GM19452 (cell line): Measurements from ENCODE around the gene ALG5.

ENCODE experiments used
- ATAC-seq: cut with Tn5 transposase; IDR thresholded peaks from one replicate; pipeline ENCODE4 v1.9.1; 2021; ENCODE audit not compliant: unreplicated experiment

The ALG5 gene

DNA sequence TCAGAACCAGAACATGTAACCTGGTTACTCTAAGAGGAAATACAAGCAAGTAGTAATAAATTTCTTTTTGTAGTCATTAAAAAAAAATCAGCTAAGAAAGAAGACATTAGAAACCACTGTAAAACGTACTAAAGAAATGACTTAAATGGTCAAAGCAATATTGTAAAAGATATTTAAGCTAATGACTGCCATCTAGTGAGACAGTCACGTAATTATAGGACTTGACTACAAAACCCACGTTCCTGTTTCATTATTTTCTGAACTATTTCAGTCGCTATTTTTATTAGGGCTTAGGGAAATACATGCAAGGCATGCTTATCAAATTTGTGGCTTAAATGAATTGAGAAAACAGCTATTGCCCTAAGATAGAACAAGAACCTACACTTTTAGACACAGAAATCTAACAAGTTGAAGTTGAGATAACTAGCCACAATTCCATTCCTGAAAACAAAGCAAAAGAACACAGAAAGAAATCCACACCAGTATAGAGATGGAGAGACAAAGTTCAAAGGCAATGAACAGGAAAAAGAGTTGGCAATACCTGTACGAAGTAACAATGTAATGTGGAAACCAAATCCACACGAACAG lies 17.9 kb downstream of the ALG5 start:
- no peak for ATAC-seq

DNA sequence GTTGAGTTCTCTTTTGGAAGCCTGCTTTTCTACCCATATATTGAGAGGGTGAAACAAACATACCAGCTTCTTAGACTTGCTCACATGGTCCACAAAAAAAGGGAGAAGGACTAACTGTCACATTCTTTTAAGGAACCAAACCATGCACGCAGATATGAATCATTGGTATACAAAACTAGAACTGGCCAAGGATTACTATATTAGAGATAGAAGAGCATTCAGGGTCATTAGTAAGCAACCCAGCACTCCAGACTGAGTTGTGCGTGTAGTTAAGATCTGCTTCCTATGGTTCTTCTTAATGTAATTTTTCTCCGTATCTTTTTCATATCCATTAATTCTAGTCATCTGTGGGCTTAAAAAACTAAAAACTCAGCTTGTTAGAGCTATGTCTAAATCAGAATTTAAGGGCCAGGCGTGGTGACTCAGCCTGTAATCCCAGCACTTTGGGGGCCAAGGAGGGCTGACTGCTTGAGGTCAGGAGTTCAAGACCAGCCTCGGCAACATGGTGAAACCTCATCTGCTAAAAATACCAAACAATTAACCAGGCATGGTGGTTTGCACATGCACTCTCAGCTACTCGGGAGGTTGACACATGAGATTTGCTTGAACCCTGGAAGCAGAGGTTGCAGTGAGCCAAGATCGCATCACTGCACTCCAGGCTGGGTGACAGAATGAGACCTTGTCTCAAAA lies 19.6 kb downstream of the ALG5 start:
- ATAC-seq, result no peak

DNA sequence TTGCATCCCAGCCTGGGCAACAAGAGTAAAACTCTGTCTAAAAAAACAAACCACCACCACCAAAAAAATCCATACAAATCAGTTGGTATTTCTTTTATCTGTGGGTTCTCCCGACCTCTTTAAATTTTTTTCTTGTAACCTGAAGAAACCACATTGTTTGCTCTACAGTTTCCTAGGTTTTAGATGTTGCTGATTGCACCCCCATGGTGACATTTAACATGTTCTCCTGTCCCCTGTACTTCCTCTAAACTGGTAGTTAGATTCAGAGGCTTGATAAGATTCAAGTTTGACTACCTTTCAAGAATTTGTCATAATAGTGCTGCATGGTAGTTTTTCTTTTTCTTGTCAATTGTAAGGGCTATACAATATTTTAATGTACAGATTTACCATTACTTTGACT lies 24.0 kb downstream of the ALG5 start:
- ATAC-seq, result no peak

DNA sequence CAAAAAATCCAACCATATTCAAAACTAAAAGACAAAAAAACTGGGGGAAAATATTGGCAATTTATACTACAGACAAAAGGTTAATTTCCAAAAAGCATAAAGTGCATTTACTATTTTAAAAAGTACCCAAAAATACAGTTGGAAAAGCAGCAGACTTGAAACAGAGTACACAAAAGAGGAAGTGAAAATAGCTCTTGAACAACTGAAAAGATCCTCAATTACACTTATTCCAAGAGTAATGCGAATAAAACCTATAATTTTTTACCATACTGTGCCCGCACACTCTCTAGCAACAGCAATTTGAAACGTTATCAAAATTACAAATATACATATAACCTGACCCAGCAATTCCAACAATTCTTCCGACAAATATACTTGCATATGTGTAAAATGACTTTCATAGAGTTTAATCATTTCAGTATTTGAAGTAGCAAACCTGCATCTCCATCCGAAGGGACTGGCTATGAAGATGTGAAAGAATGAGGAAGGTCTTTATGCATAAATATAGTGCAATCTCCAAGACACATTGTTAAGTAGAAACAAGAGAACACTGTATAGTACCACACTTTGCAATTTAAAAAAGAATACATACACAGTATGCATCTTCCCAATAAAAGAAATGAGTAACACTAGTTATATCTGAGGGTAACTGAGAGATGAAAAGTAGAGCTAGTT lies 25.4 kb downstream of the ALG5 start:
- ATAC-seq, result peak; percentile 73

DNA sequence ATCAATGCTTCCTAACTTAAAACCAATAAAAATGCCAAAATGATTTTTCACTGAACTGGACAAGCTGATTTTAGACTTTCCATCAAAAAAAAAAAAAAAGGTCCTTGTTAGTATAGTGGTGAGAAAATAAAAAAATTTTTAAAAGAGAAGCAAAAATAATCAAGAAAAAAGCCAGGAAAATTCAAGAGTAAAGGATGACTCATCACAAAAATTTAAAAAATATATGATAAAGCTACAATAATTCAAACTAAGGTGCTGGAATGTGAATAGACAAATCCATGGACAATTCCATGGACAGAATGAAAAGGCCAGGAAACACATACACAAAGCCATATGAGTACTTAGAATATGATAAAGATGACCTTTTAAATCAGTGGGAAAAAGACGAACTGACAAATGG lies 26.1 kb downstream of the ALG5 start:
- ATAC-seq, result no peak

DNA sequence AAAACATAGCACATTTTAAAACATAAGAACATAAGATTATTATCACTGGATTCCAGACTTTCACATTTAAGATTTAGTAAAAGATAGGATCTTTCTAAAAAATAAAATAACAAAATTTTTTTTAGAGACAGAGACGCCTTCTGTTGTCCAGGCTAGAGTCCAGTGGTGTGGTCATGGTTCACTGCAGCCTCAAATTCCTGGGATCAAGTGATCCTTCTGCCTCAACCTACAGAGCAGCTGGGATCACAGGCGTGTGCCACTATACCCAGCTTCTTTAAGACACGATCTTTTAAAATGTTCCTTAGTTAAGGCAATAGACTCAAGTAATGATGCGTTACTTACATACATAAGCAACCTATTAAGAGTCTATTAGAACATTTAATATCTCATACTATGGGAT lies 32.7 kb downstream of the ALG5 start:
- ATAC-seq, result no peak

DNA sequence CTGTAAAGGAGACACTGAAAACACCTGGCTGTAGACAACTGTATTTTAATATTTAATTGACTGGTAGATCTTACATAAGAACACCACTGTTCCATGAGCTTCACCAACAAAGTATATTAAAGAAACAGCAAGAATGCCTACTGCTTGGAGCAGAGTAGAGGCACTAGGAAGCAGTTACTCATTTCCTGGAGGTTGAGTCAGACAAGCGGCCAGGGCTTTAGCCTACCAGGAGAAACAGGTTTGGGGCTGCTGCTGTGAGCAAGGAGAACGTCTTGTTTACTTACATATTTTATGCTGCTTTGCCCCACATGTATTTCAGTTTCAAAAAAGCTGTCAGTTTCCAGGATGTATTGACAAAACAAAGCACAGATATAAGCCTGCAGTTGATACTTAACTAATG lies 33.4 kb downstream of the ALG5 start:
- no peak for ATAC-seq

DNA sequence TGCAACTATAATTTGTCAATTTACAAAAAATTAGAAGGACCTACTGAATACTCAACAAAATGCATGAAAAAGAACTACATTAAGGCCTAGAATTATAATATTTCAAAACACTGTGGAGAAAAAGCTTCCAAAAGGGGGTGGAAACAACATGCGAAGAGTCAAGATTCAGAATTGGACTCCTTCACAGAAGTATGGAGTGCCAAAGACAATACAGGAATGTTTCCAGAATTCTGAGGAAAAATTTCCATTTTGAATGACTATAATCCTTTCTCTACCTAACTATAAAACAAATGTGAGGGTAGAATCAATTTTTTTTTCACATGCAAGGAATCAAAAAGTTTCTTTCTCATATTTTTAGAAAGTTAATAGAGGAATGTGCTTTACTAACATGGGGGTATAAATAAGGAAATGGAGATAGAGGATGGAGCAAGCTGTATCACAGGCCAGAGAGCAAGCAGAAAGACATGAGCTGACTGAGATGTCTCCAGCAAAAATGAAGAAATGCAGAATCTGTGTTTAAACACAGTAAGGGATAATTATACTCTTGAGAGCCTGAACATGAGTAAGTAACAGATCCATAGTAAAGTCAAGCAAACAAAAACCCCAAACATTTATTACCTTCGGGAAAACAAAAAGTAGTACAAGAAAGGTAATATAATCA lies 39.6 kb downstream of the ALG5 start:
- no peak for ATAC-seq

DNA sequence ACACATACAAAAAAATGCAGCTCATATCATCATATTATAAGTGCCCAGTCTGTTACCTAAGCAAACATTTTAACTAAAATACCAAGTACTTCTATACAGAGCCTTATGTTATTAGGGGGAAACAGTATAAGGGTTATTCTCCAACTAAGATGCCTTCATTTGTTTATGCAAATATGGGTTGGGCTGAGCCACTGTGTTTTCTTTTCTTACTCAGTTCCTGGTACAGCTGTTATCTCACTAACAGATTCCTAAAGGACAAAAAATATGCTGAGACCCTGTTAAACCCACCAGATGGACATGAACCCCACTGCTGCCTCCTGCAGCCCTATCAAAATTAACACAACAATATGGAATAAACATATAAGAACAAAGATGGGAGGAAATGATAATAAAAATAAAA lies 44.6 kb downstream of the ALG5 start:
- no peak for ATAC-seq

DNA sequence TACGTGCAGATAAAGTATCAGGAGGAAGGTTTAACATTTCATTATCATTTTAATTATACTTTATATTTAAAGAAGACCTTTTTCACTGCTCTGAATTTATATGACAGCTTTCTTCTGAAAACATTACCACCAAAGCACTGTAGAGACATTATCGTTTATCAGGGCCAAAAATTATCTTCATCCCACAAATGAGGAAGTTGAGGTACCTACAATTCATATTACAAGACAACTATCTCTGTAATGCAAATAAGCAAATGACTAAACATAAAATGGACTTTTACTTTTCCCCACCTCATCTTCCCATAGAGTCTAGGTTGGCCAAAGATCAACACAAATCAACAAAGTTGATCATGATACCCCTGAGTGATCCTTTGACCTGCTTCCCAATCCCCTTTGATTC lies 48.2 kb downstream of the ALG5 start:
- no peak for ATAC-seq

DNA sequence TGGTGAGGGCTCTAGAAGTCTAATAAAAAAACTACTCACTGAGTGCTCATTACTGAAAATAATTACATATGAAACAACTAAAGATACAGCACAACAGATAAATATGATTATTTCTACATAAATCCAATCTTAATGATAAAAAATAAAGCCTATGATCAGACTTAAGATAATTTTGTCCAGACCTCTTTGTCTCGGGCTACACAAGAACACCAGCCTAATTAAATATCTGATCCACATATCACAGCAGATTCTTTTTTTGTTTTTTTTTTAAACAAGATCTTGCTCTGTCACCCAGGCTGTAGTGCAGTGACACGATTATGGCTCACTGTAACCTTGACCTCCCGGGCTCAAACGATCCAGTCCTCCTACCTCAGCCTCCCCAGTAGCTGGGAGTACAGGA lies 48.8 kb downstream of the ALG5 start:
- no peak for ATAC-seq

DNA sequence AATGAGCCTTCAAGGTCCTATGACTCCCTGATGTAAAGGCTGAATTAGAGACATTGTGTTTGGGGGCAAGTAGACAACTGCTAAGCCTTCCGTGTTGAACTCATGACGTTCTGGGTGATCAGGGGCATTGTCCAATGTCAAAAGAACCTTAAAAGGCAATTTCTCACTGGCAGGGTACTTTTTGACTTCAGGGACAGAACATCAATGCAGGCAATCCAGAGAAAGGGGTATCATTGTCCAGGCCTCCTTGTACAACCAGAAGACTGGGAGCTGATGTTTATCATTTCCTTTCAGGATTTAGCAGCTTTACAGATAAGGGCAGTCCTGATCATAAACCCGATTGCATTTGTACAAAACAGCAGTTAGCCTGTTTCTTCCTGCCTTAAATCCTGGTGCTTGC lies 54.1 kb downstream of the ALG5 start:
- no peak for ATAC-seq

DNA sequence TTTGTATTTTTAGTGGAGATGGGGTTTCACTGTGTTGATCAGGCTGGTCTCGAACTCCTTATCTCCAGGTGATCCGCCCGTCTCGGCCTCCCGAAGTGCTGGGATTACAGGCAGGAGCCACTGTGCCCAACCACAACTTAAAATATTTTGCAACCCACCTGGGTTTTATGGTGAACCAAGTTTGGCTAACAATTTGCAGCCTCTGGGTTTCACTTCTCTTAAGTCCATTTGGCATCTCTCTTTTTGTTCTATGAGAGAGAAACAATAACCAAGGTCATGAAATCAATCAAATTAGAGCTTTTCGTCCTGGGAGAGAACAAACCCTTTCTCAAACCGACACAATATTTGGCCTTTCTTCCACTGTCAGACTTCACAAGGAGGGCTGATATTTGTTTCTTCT lies 73.5 kb downstream of the ALG5 start:
- no peak for ATAC-seq

DNA sequence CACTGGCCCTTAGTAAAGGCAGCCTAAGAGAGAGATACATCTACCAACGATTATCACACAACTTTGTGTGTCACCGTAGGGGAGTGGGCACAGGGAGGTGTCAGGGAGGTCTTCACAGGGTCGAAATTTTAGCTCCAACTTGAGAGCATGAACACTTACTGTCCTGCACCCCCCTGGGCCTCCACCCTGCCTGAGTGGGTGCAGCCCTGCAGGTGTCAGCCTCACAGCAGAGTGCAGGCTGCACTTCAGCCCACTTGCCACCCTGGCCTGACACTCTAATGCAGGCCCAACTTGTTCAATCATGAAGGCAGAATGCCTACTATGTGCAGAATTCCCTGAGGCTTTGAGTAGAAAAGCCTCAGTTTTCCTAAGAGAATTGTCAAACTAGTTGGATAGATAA lies 75.1 kb downstream of the ALG5 start:
- ATAC-seq, result no peak

DNA sequence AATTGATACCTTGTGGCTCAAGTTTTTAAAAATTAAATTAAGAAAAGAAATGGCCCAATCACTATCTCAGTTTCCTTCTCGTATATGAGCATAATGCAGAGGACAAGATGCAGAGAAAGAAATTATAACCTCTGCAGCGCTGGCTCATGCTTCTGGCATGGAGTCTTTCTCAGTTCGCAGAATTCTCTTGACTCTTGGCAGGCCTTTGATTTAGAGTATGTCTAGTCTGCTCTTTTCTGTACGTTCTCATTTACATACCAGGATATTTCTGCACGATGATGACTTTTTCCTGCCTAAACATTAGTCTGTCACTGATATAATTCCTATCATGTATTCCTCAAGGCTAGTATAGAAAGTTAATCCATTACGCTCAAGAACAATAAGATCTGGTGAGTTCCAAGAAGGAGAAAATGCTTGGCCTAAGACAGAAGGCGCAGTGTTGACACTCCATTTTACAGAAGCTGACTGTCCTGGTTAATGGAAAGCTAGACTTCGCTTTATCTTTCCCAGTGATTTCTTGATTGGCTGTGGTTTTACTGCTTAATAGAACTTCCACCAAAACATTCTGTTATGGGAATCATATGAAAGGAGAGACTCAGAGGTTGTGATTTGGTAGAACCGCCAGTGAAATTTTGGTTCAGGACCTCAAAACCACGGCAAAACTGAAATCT lies 77.4 kb downstream of the ALG5 start:
- ATAC-seq, result no peak

DNA sequence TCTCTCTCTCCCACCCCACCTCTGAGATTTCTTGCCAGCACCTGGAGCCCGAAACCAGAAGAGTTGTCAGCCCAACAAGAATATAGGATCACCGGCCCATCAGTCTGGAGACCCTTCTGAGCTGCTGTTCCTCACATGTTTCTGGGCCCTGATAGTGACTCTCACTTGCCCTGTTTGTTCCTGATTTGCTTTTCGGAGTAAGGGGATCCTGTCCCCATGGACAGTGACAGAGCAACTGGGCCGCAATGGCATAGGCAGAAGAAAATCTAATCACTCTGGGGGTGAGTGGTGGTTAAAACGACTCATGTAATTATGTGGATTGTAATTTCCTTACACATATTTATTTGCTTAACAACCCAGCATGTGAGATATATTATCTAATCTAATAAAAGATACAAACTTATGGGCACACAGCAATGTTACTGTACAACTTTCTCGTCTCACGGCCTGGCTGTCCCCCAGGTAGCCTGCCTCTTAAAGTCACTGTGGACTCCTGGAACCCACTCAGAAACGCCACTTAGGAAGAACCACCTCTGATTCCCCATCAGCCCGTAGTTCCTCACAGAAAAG lies 78.4 kb downstream of the ALG5 start:
- no peak for ATAC-seq

DNA sequence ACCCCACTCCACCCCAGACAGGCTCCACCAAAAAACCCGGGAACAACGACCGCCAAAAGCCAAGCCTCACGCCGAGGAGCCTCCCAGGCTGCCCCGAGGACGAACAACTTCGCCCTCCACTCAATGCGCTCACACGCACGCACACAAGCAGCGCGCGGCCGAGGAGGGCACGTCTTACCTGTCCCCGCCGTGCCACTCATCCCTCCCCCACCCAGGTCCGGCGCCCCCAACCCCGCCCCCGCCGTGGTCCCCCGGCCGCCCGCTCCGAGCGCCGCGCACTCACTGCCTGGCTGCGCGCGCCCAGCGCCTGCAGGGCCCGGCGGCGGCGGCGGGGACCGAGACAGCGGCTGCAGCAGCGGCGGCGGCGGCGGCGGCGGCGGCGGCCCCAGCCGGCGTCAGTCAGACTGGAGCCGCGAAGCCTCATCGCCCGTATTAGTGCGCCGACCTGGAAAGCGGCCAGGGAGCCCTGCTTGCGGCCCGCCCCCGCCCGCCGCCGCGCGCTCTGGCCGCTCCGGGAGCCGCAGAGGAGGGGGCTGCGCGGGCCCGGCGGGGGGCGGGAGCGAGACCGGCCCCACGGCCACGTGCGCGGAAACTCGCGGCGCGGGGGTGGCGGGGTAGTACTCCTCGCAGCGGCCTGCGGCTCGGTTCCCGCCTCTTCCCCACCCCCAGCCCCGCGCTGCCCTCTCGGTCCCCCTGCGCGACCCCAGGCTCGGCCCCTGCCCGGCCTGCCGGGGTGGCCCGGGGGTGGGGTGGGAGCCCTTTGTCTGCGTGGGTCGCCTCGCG lies 79.1 kb downstream of the ALG5 start, which contains the start of gene SMAD9:
Gene SMAD9 (minus strand): TSS at position 406 of the 783 bp plus-strand sequence. CDS start 40,549 bp downstream, outside the sequence.
- ATAC-seq, result peak; percentile 64

DNA sequence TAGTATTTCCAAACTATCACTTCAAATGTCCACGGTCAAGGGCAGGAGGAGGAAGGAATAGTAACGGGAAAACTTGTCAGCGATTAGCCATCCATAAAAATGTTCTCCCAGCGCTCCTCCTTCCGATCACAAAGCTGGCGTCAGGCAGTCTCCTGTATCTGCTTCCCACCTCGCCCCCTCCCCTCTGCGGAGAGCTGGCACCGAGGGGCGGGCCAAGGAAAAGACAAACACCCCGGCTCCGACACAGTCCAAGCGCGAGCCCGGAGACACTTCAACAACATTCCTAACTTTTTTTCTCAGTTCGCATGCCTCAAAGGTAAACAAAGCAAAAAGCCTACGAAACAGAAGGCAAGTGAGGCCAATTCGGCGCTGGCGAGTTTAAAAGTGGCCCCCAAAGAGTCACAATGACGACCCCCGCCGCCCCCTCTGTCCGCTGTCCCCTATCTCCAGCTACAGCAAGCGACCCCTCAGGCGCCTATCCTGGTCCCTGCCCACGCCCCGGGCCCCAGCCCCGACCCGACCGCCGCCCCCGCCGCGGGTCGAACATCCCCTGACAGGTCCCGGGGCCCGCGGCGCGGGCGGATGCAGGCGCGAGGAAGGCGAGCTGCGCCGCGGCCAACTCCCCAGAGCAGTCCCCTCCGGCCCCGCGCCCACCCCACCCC lies 79.8 kb downstream of the ALG5 start:
- no peak for ATAC-seq

DNA sequence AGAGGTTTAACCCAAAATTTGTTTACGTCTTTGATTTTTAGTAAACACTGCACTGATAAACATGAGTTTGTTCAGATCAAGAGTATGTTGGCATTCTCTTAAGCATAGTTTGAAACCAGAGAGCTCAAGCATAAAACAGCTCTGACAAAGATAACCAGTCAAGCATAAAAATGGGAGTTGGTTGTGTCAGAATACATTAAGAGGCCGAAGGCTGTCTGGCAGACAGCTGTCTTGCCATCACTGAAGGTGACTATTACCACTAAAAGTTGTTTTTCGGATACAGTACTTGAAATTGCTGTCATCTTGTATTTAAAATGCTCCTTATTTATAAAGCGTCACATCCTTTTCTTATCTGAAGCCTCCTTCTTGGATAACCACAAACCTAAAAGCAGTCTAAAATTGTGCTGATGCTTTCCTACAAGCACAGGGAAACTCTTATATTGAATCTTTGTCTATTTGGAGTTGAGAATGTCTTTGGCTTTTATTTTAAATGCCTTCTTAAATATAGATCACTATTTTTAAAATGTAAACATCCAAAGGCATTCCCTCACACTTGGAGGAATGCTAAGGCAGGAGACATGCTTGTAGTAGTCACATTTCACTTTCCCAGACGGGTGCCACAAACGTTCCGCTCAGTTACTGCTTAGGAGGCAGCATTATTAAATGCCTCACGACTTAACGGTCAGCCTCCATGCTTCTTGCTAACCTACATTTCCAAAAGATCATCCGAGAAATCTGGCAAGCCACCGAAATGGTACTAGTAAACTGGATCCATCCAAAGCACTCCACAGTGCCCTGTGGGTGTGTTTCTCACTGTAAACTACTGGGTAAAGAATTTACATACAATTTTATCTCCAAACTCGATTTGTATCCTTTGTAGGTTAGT lies 80.7 kb downstream of the ALG5 start:
- ATAC-seq, result no peak
